Muscle of arm (tissue), 14 donors: ENCODE results near the gene IKZF4. TPM values are rescaled to one million over a fixed set of nuclear protein-coding genes. Genes with fewer than 3 reads are reported as not detected.
"Not testable (repeated sequence)": the region's sequence is repeated elsewhere in the genome, so short reads cannot be mapped to it uniquely, and the experiment has no call there.

Experiments
- DNase-seq: peaks from one replicate; pipeline ENCODE4 v3.0.0-alpha.2; 2013
- long read RNA-seq, 11 donors: transcript quantifications; one replicate each; lab custom pipeline, GENCODE V29; 2026
- polyA plus RNA-seq, 12 donors: library from polyadenylated mRNA; unstranded; fragments of 120-200 nt; gene quantifications; one replicate each; pipeline ENCODE4 v1.2.1, GENCODE V29; 2013; ENCODE audit not compliant: insufficient read length in 12 of 12

The IKZF4 gene
- 10 to 100 TPM in 2 of 12 donors, 1 to 10 TPM in 9, not detected in 1; 6.4 to 18.9 (median 8.8) TPM for polyA plus RNA-seq
- long read RNA-seq, donor 1, full-length matches to known transcripts = 2 of 2 reads
- long read RNA-seq, donor 1, partial matches to known transcripts = 0 of 2 reads
- long read RNA-seq, donor 1, other reads (novel, unspliced or antisense) = 0 of 2 reads
- long read RNA-seq, donor 2, full-length matches to known transcripts = 1 of 1 reads
- long read RNA-seq, donor 2, partial matches to known transcripts = 0 of 1 reads
- long read RNA-seq, donor 2, other reads (novel, unspliced or antisense) = 0 of 1 reads
- long read RNA-seq, donor 3 = 0 reads
- long read RNA-seq, donor 4, partial matches to known transcripts = 0 of 1 reads
- long read RNA-seq, donor 4, other reads (novel, unspliced or antisense) = 0 of 1 reads
- long read RNA-seq, donor 5 = 0 reads
- long read RNA-seq, donor 6, full-length matches to known transcripts = 1 of 1 reads
- long read RNA-seq, donor 6, partial matches to known transcripts = 0 of 1 reads
- long read RNA-seq, donor 6, other reads (novel, unspliced or antisense) = 0 of 1 reads
- long read RNA-seq, donor 7, partial matches to known transcripts = 0 of 1 reads
- long read RNA-seq, donor 7, other reads (novel, unspliced or antisense) = 0 of 1 reads
- long read RNA-seq, donor 8, full-length matches to known transcripts = 2 of 2 reads
- long read RNA-seq, donor 8, partial matches to known transcripts = 0 of 2 reads
- long read RNA-seq, donor 8, other reads (novel, unspliced or antisense) = 0 of 2 reads
- long read RNA-seq, donor 9 = 0 reads
- long read RNA-seq, donor 10, partial matches to known transcripts = 0 of 1 reads
- long read RNA-seq, donor 10, other reads (novel, unspliced or antisense) = 0 of 1 reads
- long read RNA-seq, donor 11, partial matches to known transcripts = 0 of 2 reads
- long read RNA-seq, donor 11, other reads (novel, unspliced or antisense) = 0 of 2 reads

GRCh38 chr12:56020423-56021184 lies at the start of gene IKZF4:
Gene IKZF4 (plus strand): TSS chr12:56021043. CDS start chr12:56021494, 451 bp downstream.
- peak; percentile 79 for DNase-seq

GRCh38 chr12:55972042-55972441 lies 48.8 kb upstream of the IKZF4 start:
- no peak for DNase-seq

- no peak for DNase-seq
Measured at GRCh38 chr12:55972456-55972855, 48.4 kb upstream of the IKZF4 start.

GRCh38 chr12:55972911-55973598 lies 47.8 kb upstream of the IKZF4 start:
- DNase-seq = peak; percentile 55

- DNase-seq = peak; percentile 99
Measured at GRCh38 chr12:55973599-55974307, 47.1 kb upstream of the IKZF4 start, which contains the start of gene RAB5B. Gene RAB5B (plus strand): TSS chr12:55974078. CDS start chr12:55986961, 12,883 bp downstream.

- no peak for DNase-seq
Measured at GRCh38 chr12:55974308-55974730, 46.5 kb upstream of the IKZF4 start.

GRCh38 chr12:55978393-55978792 lies 42.5 kb upstream of the IKZF4 start:
- no peak for DNase-seq

- no peak for DNase-seq
Measured at GRCh38 chr12:55979069-55979468, 41.8 kb upstream of the IKZF4 start.

GRCh38 chr12:55981882-55982281 lies 39.0 kb upstream of the IKZF4 start:
- DNase-seq = not testable (repeated sequence)

GRCh38 chr12:55982319-55982936 lies 38.4 kb upstream of the IKZF4 start:
- no peak for DNase-seq

GRCh38 chr12:55983232-55983842 lies 37.5 kb upstream of the IKZF4 start:
- DNase-seq = no peak

- no peak for DNase-seq
Measured at GRCh38 chr12:55984861-55985260, 36.0 kb upstream of the IKZF4 start.

- DNase-seq = no peak
Measured at GRCh38 chr12:55985341-55985740, 35.5 kb upstream of the IKZF4 start.

- DNase-seq = not testable (repeated sequence)
Measured at GRCh38 chr12:55985976-55986375, 34.9 kb upstream of the IKZF4 start.

- DNase-seq = no peak
Measured at GRCh38 chr12:55991110-55991509, 29.7 kb upstream of the IKZF4 start.

- no peak for DNase-seq
Measured at GRCh38 chr12:55993230-55993853, 27.5 kb upstream of the IKZF4 start.

GRCh38 chr12:55995366-55995765 lies 25.5 kb upstream of the IKZF4 start:
- DNase-seq = no peak

- peak; percentile 71 for DNase-seq
Measured at GRCh38 chr12:55996201-55996714, 24.6 kb upstream of the IKZF4 start.
